HCT116 (cell line): ENCODE results near the gene XPC.

Experiments used
- CEBPB ChIP-seq: IDR thresholded peaks from 2 replicates; pipeline ENCODE4 v1.6.1; 2012; ENCODE audit warnings: low read depth
- ELF1 ChIP-seq: IDR thresholded peaks from 2 replicates; pipeline ENCODE4 v1.6.1; 2012; ENCODE audit warnings: low read depth, borderline replicate concordance
- EZH2 ChIP-seq: fragments of 200-600 bp; sonication (generic); IDR thresholded peaks from 2 replicates; pipeline ENCODE4 v1.6.1; 2017; ENCODE audit warnings: antibody characterized with exemption, mixed run types
- TF ChIP-seq, protein P1 (sequence below), 3 experiments: fragments of 200-600 bp in 1 of 3; sonication (generic) in 1 of 3; IDR thresholded peaks in 2 of 3; conservative IDR thresholded peaks in 1 of 3; 2 replicates each; pipeline ENCODE4 v1.5.1; 2012 to 2017; ENCODE audit warnings: low read depth in 2 of 3, low read length in 2 of 3, antibody characterized with exemption in 1 of 3, borderline replicate concordance in 1 of 3, control low read depth in 1 of 3, mild to moderate bottlenecking in 1 of 3, mixed read lengths in 1 of 3, mixed run types in 1 of 3, moderate library complexity in 1 of 3; ENCODE audit not compliant: insufficient read depth in 1 of 3

GRCh38 chr3:14137004-14137403 lies 41.4 kb downstream of the XPC start:
- TF ChIP-seq, protein P1, sequence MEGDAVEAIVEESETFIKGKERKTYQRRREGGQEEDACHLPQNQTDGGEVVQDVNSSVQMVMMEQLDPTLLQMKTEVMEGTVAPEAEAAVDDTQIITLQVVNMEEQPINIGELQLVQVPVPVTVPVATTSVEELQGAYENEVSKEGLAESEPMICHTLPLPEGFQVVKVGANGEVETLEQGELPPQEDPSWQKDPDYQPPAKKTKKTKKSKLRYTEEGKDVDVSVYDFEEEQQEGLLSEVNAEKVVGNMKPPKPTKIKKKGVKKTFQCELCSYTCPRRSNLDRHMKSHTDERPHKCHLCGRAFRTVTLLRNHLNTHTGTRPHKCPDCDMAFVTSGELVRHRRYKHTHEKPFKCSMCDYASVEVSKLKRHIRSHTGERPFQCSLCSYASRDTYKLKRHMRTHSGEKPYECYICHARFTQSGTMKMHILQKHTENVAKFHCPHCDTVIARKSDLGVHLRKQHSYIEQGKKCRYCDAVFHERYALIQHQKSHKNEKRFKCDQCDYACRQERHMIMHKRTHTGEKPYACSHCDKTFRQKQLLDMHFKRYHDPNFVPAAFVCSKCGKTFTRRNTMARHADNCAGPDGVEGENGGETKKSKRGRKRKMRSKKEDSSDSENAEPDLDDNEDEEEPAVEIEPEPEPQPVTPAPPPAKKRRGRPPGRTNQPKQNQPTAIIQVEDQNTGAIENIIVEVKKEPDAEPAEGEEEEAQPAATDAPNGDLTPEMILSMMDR (IDR thresholded peaks at IDR 0.05 in 2 of 3, conservative IDR thresholded peaks at IDR 0.05 in 1 of 3; ENCODE audit: borderline replicate concordance in 1 of 3, insufficient read depth in 1 of 3, low read depth in 2 of 3, low read length in 2 of 3) = no peak
- no peak for TF ChIP-seq ELF1
- TF ChIP-seq EZH2 = no peak
- no peak for TF ChIP-seq CEBPB
